K562 (cell line): ENCODE measurements around the gene SLC25A18. TPM values are rescaled to one million over a fixed set of nuclear protein-coding genes. Genes with fewer than 3 reads are reported as not detected.

ENCODE experiments used
- ATAC-seq: fragments of 200-7000 bp; cut with Tn5 transposase; 3 replicates; pipeline ENCODE4 v1.9.1; 2020; ENCODE audit warnings: moderate library complexity
- BruUV-seq: library from RNA; stranded (reverse); fragments of 400-500 nt; replicated peaks from 2 replicates; lab custom pipeline; 2021; lab: Mats Ljungman, UMichigan
- CTCF ChIA-PET: fragments of 300-600 bp; formaldehyde crosslinking; extraction: SDS; loops from one replicate; lab custom pipeline; 2021; ENCODE audit warnings: low intra/inter-chr PET ratio; lab: Yijun Ruan, JAX
- POLR2A ChIA-PET: fragments of 300-600, 350-650 bp; sonication (Branson Sonifier 250); formaldehyde crosslinking; extraction: SDS; loops from one replicate; lab custom pipeline; 2021; ENCODE audit warnings: antibody characterized with exemption, inconsistent platforms; lab: Yijun Ruan, JAX
- DNase-seq, 4 experiments: peaks; one replicate each; pipeline versions ENCODE4 v3.0.0 to v3.0.0-alpha.2; 2011 to 2018; ENCODE audit warnings: low spot score in 3 of 4, mixed read lengths in 3 of 4; ENCODE audit errors: extremely low read depth in 1 of 4
- FAIRE-seq: peaks from 2 replicates; lab custom pipeline; 2011; peaks lifted over from hg19 to GRCh38; lab: Jason Lieb, UNC
- H2AFZ ChIP-seq: 2 replicates; pipeline ENCODE4 v1.6.0; 2011; ENCODE audit warnings: low read depth, low read length, control low read depth, inconsistent platforms
- H3K27ac ChIP-seq: fragments of 200-600 bp; 3 replicates; pipeline ENCODE4 v1.8.0; 2011; ENCODE audit warnings: low read depth, mild to moderate bottlenecking, control low read depth, inconsistent platforms, low read length, moderate library complexity, mixed read lengths; ENCODE audit errors: extremely low read depth
- H3K27me3 ChIP-seq, 2 experiments: fragments of 300-600 bp in 1 of 2; 2 replicates in 1 of 2; 3 replicates in 1 of 2; pipeline versions ENCODE4 v1.6.0 to v1.8.0; 2011; ENCODE audit warnings: inconsistent platforms in 2 of 2, low read length in 2 of 2, mild to moderate bottlenecking in 1 of 2, mixed read lengths in 1 of 2, moderate library complexity in 1 of 2; ENCODE audit not compliant: control insufficient read depth in 2 of 2, insufficient read depth in 2 of 2
- H3K36me3 ChIP-seq: fragments of 300-600 bp; 3 replicates; pipeline ENCODE4 v1.8.0; 2011; ENCODE audit warnings: mild to moderate bottlenecking, low read length, inconsistent platforms; ENCODE audit not compliant: control insufficient read depth, insufficient read depth
- H3K4me1 ChIP-seq, 2 experiments: fragments of 200-600 bp in 1 of 2; replicated peaks in 1 of 2; 2 replicates in 1 of 2; 3 replicates in 1 of 2; pipeline versions ENCODE4 v1.5.1 to v1.8.0; 2011; ENCODE audit warnings: inconsistent platforms in 2 of 2, low read length in 2 of 2, mild to moderate bottlenecking in 1 of 2, mixed read lengths in 1 of 2, moderate library complexity in 1 of 2; ENCODE audit not compliant: control insufficient read depth in 2 of 2, insufficient read depth in 2 of 2
- H3K4me2 ChIP-seq: 2 replicates; pipeline ENCODE4 v1.6.1; 2011; ENCODE audit warnings: low read length, control low read depth, inconsistent platforms, mixed read lengths; ENCODE audit not compliant: insufficient read depth
- H3K4me3 ChIP-seq: fragments of 200-600 bp; sonication (generic), shearing (Covaris generic); 2 replicates; pipeline ENCODE4 v1.5.1; 2016; ENCODE audit warnings: control low read depth, inconsistent platforms
- H3K79me2 ChIP-seq: fragments of 200-600 bp; 3 replicates; pipeline ENCODE4 v1.8.0; 2011; ENCODE audit warnings: low read length, inconsistent platforms; ENCODE audit not compliant: control insufficient read depth, insufficient read depth
- H3K9ac ChIP-seq, 2 experiments: 2 replicates each; pipeline versions ENCODE4 v1.6.0 to v1.6.1; 2011; ENCODE audit warnings: low read depth in 2 of 2, low read length in 2 of 2, control low read depth in 1 of 2, inconsistent platforms in 1 of 2, mild to moderate bottlenecking in 1 of 2, mixed read lengths in 1 of 2; ENCODE audit not compliant: insufficient read depth in 1 of 2
- H3K9me1 ChIP-seq: one replicate; pipeline ENCODE4 v1.6.0; 2011; ENCODE audit warnings: inconsistent platforms, mild to moderate bottlenecking, low read length, moderate library complexity; ENCODE audit not compliant: control insufficient read depth, insufficient read depth
- H3K9me3 ChIP-seq: replicated peaks from 2 replicates; pipeline ENCODE4 v1.5.1; 2011; ENCODE audit warnings: low read depth, low read length, inconsistent platforms; ENCODE audit not compliant: control insufficient read depth, insufficient read depth
- H4K20me1 ChIP-seq: replicated peaks from 2 replicates; pipeline ENCODE4 v1.6.1; 2011; ENCODE audit warnings: low read length, inconsistent platforms, mixed read lengths; ENCODE audit not compliant: control insufficient read depth, insufficient read depth
- EP400 ChIP-seq: fragments of 450-650 bp; IDR thresholded peaks from 2 replicates; pipeline ENCODE4 v1.6.1; 2017; ENCODE audit warnings: antibody characterized with exemption, mild to moderate bottlenecking, moderate library complexity
- MYNN ChIP-seq, 2 experiments: sonication (generic); formaldehyde crosslinking in 1 of 2; IDR thresholded peaks; 2 replicates each; pipeline versions ENCODE4 v1.5.0 to v1.6.1; 2016 to 2020; ENCODE audit warnings: antibody characterized with exemption in 1 of 2, missing genetic modification reagents in 1 of 2
- NFE2L1 ChIP-seq: fragments of 450-650 bp; IDR thresholded peaks from 2 replicates; pipeline ENCODE4 v1.6.1; 2016; ENCODE audit warnings: missing genetic modification characterization, low read depth, mild to moderate bottlenecking, missing compliant biosample characterization, moderate library complexity, borderline replicate concordance
- SMAD1 ChIP-seq: fragments of 150-350 bp; IDR thresholded peaks from 2 replicates; pipeline ENCODE4 v1.6.1; 2014; ENCODE audit warnings: low read length, low read depth; ENCODE audit not compliant: partially characterized antibody
- ZC3H11A ChIP-seq: IDR thresholded peaks from 2 replicates; pipeline ENCODE4 v1.6.1; 2012; ENCODE audit warnings: low read depth, low read length, improper control_type of control experiment
- ZEB2 ChIP-seq: fragments of 450-650 bp; IDR thresholded peaks from 2 replicates; pipeline ENCODE4 v1.6.1; 2016
- WGBS: fragments of 100-300 bp; shearing (Covaris generic); methylation state at CpG from one replicate; pipeline ENCODE4 v1.1.6; 2016; ENCODE audit warnings: low coverage, mixed read lengths; ENCODE audit not compliant: insufficient coverage; ENCODE audit errors: missing lambda C conversion rate; 5-methylcytosine and 5-hydroxymethylcytosine counted together
- in situ Hi-C: fragments of 300-500 bp; cut with MboI; formaldehyde crosslinking; loops from 4 replicates; pipeline ENCODE4 v1.15.0; 2018; ENCODE audit warnings: inconsistent platforms, mixed read lengths
- intact Hi-C: fragments of 100-400 bp; cut with micrococcal nuclease; formaldehyde crosslinking; loops from 2 replicates; pipeline ENCODE4 v1.14.2; 2022
- polyA plus RNA-seq, 8 experiments: library from polyadenylated mRNA; depleted of rRNA in 4 of 8; stranded (reverse) in 5 of 8; unstranded in 3 of 8; fragments of >200 nt; fragmentation: Nextera tagmentation in 2 of 8; fragmentation: Illumina TruSeq in 1 of 8; extraction: Ambion mirVana in 2 of 8; extraction: Trizol in 1 of 8; gene quantifications; 2 replicates each; pipeline versions ENCODE4 v1.2.1 to v1.2.3, GENCODE V29; 2011 to 2014; ENCODE audit warnings: inconsistent platforms in 1 of 8, missing spikeins in 1 of 8
- total RNA-seq, 7 experiments: library from RNA; depleted of rRNA in 6 of 7; stranded (reverse); fragments of >200 nt in 6 of 7; fragmentation: Illumina TruSeq in 2 of 7; extraction: Trizol in 2 of 7; gene quantifications; 2 replicates each; pipeline versions ENCODE4 v1.2.1 to v1.2.3, GENCODE V29; 2011 to 2021; ENCODE audit warnings: low replicate concordance in 1 of 7
- TF ChIP-seq, protein P1 (sequence below): fragments of 250-450 bp; sonication (Bioruptor Pico); IDR thresholded peaks from 2 replicates; pipeline ENCODE4 v1.8.0; 2021; ENCODE audit warnings: moderate library complexity, mild to moderate bottlenecking, inconsistent platforms
- TF ChIP-seq, protein P2 (sequence below), 2 experiments: fragments of 450-650 bp in 1 of 2; sonication (generic) in 1 of 2; formaldehyde crosslinking in 1 of 2; IDR thresholded peaks; 2 replicates each; pipeline versions ENCODE4 v1.7.1 to v1.9.0; 2016 to 2022; ENCODE audit warnings: inconsistent platforms in 1 of 2, mild to moderate bottlenecking in 1 of 2, missing genetic modification reagents in 1 of 2
- TF ChIP-seq, protein P3 (sequence below): fragments of 250-450 bp; sonication (Bioruptor Pico); IDR thresholded peaks from 2 replicates; pipeline ENCODE4 v1.8.0; 2021; ENCODE audit warnings: borderline replicate concordance, mild to moderate bottlenecking, moderate library complexity; ENCODE audit not compliant: poor library complexity, severe bottlenecking

SLC25A18 gene
- total and polyA plus RNA-seq, 9 of the 15 experiments (the other 6 are each of a cell fraction or from before 2014, with no cell fraction given): 0.04 TPM; not detected in 8

DNA sequence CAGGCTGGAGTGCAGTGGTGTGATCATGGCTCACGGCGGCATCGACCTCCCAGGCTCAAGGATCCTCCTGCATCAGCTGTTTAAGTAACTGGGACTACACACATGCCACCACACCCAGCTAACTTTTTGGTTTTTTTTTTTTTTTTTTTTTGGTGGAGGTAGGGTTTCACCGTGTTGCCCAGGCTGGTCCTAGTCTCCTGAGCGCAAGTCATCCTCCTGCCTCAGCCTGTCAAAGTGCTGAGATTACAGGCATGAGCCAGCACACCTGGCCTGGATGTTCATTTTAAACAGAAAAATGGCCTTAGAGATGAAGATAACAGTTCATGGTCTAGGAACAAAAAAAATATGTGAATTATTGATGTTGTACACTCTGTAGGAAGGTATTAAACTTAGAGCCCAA lies 13.6 kb upstream of the SLC25A18 start:
- DNase-seq: no peak
- 5% methylated on average over 5 of the region's 5 CpGs for WGBS
- ChIA-PET CTCF (no interaction called here), POLR2A (no interaction called here)
- FAIRE-seq: no peak
- Histone ChIP-seq H3K4me3 (no peak overlapping the region), H2AFZ (no peak overlapping the region), H3K4me2 (no peak overlapping the region), H3K27me3 (peaks cover 45 to 53% of the 10 kb centered on the region in 2 experiments), H3K9me1 (no peaks in the 10 kb centered on the region), H4K20me1 (no peaks in the 10 kb centered on the region), H3K9me3 (no peaks in the 10 kb centered on the region), H3K27ac (no peak overlapping the region), H3K4me1 (0 out of 5 replicates have a peak, but pooled peaks cover 0 to 4% of the 10 kb centered on the region in 2 experiments), H3K79me2 (no peaks in the 10 kb centered on the region), H3K9ac (no peak overlapping the region), H3K36me3 (no peaks in the 10 kb centered on the region)
- intact Hi-C loops: no loop called here
- in situ Hi-C loops: loop anchor here (10.0 kb wide), 2 partner anchors 185 to 525 kb away; partner anchors contain the start of gene PEX26
- no peak for ATAC-seq
- no TSS peak for BruUV-seq
- TF ChIP-seq SMAD1: no peak
- no peak for TF ChIP-seq EP400
- TF ChIP-seq, protein P1, sequence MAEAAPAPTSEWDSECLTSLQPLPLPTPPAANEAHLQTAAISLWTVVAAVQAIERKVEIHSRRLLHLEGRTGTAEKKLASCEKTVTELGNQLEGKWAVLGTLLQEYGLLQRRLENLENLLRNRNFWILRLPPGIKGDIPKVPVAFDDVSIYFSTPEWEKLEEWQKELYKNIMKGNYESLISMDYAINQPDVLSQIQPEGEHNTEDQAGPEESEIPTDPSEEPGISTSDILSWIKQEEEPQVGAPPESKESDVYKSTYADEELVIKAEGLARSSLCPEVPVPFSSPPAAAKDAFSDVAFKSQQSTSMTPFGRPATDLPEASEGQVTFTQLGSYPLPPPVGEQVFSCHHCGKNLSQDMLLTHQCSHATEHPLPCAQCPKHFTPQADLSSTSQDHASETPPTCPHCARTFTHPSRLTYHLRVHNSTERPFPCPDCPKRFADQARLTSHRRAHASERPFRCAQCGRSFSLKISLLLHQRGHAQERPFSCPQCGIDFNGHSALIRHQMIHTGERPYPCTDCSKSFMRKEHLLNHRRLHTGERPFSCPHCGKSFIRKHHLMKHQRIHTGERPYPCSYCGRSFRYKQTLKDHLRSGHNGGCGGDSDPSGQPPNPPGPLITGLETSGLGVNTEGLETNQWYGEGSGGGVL (CRISPR knock-in tag): no peak
- TF ChIP-seq, protein P2, sequence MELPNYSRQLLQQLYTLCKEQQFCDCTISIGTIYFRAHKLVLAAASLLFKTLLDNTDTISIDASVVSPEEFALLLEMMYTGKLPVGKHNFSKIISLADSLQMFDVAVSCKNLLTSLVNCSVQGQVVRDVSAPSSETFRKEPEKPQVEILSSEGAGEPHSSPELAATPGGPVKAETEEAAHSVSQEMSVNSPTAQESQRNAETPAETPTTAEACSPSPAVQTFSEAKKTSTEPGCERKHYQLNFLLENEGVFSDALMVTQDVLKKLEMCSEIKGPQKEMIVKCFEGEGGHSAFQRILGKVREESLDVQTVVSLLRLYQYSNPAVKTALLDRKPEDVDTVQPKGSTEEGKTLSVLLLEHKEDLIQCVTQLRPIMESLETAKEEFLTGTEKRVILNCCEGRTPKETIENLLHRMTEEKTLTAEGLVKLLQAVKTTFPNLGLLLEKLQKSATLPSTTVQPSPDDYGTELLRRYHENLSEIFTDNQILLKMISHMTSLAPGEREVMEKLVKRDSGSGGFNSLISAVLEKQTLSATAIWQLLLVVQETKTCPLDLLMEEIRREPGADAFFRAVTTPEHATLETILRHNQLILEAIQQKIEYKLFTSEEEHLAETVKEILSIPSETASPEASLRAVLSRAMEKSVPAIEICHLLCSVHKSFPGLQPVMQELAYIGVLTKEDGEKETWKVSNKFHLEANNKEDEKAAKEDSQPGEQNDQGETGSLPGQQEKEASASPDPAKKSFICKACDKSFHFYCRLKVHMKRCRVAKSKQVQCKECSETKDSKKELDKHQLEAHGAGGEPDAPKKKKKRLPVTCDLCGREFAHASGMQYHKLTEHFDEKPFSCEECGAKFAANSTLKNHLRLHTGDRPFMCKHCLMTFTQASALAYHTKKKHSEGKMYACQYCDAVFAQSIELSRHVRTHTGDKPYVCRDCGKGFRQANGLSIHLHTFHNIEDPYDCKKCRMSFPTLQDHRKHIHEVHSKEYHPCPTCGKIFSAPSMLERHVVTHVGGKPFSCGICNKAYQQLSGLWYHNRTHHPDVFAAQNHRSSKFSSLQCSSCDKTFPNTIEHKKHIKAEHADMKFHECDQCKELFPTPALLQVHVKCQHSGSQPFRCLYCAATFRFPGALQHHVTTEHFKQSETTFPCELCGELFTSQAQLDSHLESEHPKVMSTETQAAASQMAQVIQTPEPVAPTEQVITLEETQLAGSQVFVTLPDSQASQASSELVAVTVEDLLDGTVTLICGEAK (IDR thresholded peaks at IDR 0.05): no peak
- TF ChIP-seq, protein P2 (CRISPR knock-in tag; IDR thresholded peaks at IDR 0.05): no peak
- TF ChIP-seq, protein P3, sequence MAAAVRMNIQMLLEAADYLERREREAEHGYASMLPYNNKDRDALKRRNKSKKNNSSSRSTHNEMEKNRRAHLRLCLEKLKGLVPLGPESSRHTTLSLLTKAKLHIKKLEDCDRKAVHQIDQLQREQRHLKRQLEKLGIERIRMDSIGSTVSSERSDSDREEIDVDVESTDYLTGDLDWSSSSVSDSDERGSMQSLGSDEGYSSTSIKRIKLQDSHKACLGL (CRISPR knock-in tag): no peak
- no peak for TF ChIP-seq MYNN (IDR thresholded peaks at IDR 0.05)
- no peak for TF ChIP-seq MYNN (CRISPR knock-in tag; IDR thresholded peaks at IDR 0.05)
- no peak for TF ChIP-seq ZC3H11A
- no peak for TF ChIP-seq NFE2L1 (tag)
- TF ChIP-seq ZEB2: no peak
